NCI-H187 (cell line): ENCODE results near the gene DEGS2.
A peak's percentile ranks its signal among the peaks of the same experiment; 100 is the strongest.

ENCODE experiments used
- DNase-seq, 2 experiments: peaks; one replicate each; lab custom pipeline; 2025; lab: John Stamatoyannopoulos, UW

The DEGS2 gene

DNA sequence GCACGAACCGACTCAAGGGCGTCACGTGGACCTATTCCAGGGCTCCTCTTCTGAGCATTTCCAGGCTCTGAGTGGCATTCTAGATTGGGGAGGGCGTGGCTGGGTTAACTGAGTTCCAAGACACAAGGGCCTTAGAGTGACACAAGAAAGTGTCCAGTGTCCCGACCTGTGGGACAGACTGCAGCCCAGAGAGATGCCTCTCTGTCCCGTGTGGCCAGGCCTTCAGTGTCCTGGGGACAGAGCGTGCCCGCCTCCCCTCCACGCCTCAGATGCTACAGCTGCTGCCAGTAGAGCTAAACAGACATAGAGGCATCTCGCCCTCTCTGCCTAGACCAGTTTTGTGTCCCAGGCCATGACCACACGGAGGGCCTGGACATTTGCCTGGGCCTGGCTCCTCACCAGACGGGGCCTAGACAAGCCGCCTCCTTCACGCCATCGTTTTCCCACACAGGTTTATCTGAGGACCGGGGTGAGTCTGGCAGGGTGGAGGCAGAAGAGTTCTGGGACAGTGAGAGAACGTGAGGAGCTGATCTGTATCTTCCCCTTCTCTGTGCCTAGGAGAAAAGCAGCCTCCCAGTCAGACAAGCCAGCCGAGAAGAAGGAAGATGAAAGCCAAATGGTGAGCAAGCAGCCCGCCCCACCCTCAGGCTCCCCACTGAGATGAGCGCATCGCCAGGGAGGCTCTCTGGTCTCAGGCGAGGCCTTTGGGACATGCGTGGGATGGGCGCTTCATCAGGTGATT, 27.1 kb downstream of the DEGS2 start:
- no peak for DNase-seq

DNA sequence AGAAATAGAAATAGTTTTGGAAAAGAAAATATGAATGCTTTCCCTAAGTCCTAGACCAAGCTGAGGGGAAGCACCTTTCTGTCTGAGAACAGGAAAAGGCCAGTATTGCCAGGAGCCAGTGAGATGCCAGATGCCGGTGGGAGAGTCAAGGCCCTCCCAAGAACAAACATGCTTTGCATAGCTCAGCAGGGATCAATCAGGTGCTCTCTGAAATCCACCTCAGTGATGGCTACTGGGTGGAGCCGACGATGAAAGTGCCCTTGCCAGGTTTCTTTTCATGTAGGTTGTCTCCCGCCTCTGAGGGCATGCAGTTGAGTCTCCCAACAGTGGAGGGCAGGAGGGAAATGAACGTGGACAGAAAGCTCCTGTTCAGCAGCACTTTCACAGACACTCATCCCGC, 28.3 kb downstream of the DEGS2 start:
- no peak for DNase-seq

DNA sequence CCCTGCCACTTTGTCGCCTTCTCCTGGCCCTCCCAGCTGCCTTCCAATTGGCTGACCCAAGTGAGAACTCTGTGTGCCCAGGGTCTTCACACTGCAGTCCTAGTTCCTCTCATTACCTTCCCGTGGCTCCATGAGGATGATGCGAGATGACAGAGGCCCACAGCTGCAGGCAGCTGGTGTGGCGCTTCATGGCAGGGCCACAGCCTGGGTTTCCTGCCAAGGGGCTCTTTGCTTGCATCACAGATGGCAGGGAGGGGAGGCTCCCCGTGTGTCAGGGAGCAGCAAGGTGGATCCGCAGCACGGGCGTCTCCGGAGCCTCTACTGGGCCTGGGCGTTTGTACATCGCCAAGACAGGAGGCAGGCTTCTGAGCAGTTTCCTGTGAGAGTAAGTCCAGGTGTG, 28.9 kb downstream of the DEGS2 start:
- DNase-seq, result no peak

DNA sequence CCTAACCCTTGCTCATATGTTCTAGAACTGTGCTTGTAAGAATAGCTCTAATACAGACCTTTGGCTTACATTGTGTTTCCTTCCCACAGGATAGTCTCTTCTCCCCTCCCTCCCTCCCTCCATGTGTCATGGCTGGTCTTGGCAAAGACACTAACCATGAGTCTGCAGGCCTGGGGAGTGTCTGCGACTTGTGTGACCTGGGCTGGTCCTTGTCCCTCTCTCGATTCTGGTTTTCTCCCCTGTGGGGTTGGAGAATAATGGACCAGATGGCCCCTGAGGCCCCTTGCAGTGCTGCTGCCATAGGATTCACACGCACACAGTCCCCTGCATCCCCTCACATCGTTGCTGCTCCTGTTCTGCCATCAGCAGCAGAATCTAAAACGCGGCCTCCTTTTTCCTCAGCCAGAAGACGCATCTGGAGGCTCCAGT, 30.3 kb downstream of the DEGS2 start:
- DNase-seq, result no peak

DNA sequence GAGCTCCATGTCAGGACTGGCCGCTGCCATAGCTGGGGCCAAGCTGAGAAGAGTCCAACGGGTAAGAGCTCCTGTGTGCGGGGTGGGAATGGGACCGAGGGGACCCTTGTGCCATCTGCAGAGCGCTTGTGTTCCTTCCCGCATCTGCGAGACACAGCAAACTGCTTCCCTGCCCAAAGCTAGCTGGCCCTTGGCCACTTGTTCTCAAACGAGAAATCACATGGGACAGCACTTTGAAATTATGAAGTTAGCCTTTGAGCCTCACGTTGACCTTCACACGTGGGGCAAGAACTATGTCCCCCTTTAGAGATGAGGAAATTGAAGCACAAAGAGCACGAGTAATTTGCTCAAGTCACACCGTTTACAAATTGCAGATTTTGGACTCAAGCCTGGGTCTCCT, 30.8 kb downstream of the DEGS2 start:
- DNase-seq, result no peak

GRCh38 chr14:100127853-100128455, 31.5 kb downstream of the DEGS2 start:
- DNase-seq, result no peak

GRCh38 chr14:100126401-100126800, 33.0 kb downstream of the DEGS2 start:
- DNase-seq, result no peak

DNA sequence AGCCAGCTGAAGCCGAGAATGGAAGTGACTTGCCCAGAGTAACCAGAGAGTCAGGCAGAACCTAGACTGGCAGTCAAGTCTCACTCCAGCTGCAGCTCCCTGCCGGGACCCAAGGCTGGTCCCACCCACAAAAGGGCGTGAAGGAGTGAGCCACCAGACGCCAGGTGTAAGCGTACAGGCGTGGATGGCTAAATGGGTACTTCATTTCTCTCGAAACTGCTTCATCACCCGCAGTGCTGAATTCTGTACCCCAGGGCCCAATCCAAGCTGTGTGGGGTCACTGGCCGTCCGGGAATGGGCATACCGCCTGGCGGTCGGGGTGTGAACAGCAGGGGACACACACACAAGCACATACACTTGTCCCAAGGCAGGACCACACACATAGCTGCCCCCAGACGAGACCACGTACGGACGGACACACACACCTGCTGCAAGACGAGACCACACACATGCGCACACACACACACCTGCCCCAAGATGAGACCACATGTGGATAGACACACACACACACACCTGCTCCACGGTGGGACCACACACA, 34.8 kb downstream of the DEGS2 start:
- peak; percentile 83 to 88 for DNase-seq

- DNase-seq, result no peak
Measured at GRCh38 chr14:100123618-100124017, 35.8 kb downstream of the DEGS2 start.

GRCh38 chr14:100122481-100123223, 36.8 kb downstream of the DEGS2 start:
- DNase-seq, result no peak

- DNase-seq, result no peak
Measured at GRCh38 chr14:100121643-100122480, 37.6 kb downstream of the DEGS2 start.

GRCh38 chr14:100120522-100121269, 38.7 kb downstream of the DEGS2 start:
- DNase-seq, result no peak

DNA sequence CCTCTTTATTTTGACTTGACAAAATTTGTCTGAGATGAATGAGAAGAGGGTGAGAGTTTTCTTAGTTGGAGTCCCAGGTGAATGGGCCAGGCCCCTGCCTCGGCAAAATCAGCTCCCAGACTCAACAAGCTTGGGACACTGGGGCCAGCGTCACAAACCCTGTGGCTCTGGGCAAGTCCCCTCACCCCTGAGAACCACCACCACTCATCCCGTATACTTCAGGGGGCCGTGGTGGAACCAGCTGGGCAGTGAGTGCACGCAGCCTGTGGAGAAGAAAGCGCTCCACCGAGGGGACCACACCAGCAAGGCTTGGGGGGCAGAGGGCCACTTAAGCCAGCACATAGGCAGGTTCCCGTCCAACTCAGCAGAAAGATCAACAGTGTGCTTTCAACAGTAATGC, 40.2 kb downstream of the DEGS2 start:
- no peak for DNase-seq

- no peak for DNase-seq
Measured at GRCh38 chr14:100118396-100119011, 40.9 kb downstream of the DEGS2 start.

DNA sequence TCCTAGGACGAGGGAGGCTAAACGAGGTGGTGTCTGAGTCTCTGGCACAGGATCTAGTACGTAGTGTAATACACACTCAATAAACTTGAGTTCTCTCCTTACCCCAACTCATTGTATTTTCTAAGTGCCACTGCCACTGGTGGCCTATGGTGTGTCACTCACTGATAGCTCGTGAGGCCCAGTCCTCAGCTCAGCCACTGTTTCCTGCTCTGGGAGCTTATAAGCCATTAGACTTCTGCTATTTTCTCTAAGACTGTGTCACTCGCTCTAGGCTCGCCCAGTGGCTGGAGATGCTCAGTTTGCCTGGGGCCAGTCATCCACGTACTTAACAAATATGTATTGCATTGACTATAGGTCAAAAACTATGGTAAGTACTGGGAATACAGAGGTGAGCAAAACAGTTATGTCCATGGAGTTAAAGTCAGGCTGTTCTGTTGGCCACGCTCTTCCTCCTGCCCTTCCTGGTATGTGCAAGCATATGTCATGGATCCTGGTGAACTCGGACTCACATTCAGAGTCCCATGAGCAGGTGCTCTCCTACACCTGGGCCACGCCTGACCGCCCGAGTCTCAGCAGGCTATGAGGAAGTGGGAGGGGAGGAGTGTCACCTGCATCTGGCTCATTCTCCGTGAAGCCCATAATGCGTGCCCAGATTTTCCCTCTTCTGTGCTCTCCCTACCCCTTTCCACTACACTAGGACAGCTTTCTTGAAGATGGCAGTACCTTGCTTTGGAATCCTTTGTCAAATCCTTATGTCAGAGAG, 41.6 kb downstream of the DEGS2 start:
- DNase-seq, result peak; percentile 50 to 73

DNA sequence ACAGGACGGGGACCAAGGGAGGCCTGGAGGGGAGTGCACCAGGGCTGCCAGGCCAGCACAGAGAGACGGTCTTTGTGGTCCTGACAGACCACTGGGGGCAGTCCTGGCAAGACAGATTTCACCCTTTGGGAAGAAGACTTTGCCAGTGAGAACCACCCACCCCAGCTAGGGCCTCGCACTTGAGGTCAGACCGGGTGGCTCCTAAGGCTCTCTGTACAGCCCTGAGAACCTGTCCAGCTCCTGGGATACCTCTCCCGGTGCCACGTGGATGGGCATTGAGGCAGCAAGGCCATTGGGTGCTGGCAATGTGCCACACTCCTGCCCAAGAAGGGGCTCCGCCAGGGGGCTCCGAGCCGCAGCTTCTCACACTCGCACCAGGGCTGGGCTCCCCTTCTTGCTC, 42.4 kb downstream of the DEGS2 start:
- DNase-seq, result no peak

DNA sequence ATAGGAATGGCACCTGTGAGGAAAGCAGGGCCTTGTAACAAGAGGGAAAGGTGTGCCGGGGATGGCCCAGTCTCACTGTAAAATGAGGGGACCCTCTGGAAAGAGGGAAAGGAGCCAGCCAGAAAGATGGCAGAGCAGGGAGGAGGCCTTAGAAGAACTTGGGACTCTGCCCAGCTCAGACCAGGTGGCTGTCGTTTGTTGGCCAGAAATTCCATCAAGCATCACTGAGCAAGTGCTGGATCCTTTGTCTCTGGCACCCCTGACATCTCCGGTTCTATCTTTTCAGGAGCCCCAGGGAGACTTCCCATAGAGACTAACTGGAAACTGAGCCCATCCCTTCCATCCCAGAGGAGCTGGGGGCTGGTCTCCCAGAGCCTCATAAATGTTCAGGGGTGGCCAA, 43.3 kb downstream of the DEGS2 start:
- no peak for DNase-seq

DNA sequence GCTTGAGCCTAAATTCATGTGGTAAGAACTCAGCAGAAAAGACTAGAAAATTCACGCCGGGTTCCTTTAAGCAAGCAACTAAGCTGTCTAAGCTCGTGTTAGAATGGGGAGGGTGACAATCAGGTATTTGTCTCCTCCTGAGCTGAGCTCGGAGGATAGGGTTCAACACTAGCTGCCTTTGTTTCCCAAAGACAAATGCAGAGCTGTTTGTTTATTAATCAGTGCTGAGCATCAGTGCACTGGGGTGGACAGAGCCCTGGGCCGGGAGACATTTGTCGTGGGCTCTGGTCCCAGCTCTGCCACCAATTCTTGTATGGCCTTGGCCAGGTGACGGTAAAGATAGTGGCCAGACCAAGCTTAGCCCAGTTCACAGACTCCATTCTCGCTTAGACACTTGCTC, 43.7 kb downstream of the DEGS2 start:
- DNase-seq, result no peak

- DNase-seq, result no peak
Measured at GRCh38 chr14:100115236-100115635, 44.2 kb downstream of the DEGS2 start.
